GM13976 (cell line): Measurements from ENCODE around the gene SOAT1.
"Not testable (repeated sequence)": the region's sequence is repeated elsewhere in the genome, so short reads cannot be mapped to it uniquely, and the experiment has no call there.

Source experiments
- DNase-seq: peaks from one replicate; pipeline ENCODE4 v3.0.0; 2012; ENCODE audit warnings: low spot score
- in situ Hi-C: fragments of 300-500 bp; cut with MboI; formaldehyde crosslinking; loops from one replicate; pipeline ENCODE4 v1.12.0; 2022; ENCODE audit warnings: low sequenced_read_pairs, mixed read lengths, inconsistent platforms; ENCODE audit not compliant: unreplicated experiment
- TF ChIP-seq, protein P1 (sequence below): IDR thresholded peaks from 2 replicates; pipeline ENCODE4 v1.5.1; 2012; ENCODE audit warnings: borderline replicate concordance, mild to moderate bottlenecking; ENCODE audit not compliant: insufficient read depth; ENCODE audit errors: extremely low read depth, missing control alignments, control extremely low read depth

Gene SOAT1

DNA sequence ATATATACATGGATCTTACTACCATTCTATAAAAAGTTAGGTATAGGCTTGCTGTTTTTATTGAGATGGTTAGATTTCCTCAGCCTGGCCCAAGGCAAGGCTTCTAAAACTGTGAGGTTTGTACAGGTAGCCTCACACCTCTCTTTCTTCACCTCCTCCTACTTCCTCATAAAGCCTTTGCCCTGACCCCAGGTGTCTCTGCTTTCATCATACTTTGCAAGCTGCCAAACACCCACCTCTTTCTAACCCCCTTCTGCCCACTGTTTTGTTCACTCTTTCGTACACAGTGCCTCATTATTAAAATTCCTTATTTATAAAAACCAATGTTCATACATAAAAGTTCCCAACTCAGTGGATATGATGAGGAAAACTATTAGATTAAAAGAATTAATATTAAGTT, 31.4 kb upstream of the SOAT1 start:
- TF ChIP-seq, protein P1, sequence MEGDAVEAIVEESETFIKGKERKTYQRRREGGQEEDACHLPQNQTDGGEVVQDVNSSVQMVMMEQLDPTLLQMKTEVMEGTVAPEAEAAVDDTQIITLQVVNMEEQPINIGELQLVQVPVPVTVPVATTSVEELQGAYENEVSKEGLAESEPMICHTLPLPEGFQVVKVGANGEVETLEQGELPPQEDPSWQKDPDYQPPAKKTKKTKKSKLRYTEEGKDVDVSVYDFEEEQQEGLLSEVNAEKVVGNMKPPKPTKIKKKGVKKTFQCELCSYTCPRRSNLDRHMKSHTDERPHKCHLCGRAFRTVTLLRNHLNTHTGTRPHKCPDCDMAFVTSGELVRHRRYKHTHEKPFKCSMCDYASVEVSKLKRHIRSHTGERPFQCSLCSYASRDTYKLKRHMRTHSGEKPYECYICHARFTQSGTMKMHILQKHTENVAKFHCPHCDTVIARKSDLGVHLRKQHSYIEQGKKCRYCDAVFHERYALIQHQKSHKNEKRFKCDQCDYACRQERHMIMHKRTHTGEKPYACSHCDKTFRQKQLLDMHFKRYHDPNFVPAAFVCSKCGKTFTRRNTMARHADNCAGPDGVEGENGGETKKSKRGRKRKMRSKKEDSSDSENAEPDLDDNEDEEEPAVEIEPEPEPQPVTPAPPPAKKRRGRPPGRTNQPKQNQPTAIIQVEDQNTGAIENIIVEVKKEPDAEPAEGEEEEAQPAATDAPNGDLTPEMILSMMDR, result no peak
- in situ Hi-C loops, result no loop called here
- DNase-seq, result no peak

DNA sequence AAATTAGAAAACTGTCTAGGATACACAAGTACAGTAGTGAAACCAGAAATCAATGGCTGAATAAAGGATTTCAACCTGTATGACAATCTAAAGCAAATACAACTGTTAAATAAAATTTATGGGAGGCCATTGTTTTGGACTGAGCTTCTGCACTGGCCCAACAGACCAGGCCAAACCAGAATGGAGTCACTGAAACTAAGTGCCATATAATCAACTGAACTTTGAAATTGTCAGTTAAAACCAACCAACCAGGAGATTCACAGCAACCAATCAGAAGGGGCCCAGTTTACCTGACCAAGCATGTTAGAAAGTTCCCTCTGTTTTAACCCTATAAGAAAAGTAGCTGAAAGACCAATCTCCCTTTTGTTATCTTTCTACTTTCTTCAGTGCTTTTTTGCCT, 30.5 kb upstream of the SOAT1 start:
- in situ Hi-C loops, result no loop called here

DNA sequence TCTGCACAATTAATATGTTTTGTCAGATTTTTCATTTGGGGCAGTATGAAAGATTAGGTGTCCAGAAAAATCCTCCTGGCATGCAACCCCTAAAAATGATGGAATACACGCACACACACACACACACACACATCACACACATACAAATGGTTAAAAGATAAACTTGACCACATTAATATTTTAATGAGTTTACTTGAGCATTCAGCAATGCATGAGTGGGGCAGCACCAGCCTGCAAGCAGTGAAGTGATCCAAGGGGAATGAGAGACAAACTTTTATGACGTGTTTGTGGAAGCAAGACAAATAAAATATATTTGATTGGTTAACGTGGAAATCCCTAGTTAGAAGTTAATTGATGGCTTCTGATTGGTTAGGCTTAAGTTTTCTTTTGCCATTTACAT, 29.1 kb upstream of the SOAT1 start:
- TF ChIP-seq, protein P1, result no peak
- no peak for DNase-seq
- in situ Hi-C loops, result no loop called here

More for the DNA sequence above, 30.5 kb upstream of the SOAT1 start:
- no peak for DNase-seq
- TF ChIP-seq, protein P1, result no peak

DNA sequence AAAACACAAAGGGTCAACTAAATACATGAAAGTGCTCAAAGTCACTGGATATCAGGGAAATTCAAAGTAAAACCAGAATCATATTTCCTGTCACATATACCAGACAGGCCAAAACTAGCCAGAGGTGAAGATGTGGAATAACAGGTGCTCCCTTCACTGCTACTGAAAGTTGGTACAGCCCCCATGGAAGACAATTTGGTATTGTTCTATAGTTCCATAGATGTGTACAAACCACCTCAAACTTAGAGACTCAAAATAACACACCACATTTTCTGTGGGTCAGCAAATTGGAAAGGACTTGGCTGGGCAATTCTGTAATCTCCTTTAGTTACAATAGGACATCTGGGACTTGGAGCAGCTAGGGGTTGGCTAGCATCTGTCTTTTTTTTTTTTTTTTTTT, 24.5 kb upstream of the SOAT1 start:
- TF ChIP-seq, protein P1, result no peak
- in situ Hi-C loops, result no loop called here
- DNase-seq, result no peak

DNA sequence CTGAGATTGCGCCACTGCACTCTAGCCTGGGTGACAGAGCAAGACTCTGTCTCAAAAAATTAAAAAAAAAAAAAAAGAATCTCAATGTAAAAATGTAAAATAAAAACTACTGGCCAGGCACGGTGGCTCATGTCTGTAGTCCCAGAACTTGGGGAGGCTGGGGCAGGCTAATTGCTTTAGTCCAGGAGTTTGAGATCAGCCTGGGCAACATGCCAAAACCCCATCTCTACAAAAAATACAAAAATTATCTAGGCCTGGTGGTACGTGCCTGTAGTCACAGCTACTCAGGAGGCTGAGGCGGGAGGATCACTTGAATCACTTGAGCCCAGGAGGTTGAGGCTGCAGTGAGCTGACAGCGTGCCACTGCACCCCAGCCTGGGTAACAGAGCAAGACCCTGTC, 19.2 kb upstream of the SOAT1 start:
- DNase-seq, in situ Hi-C loops: not testable (repeated sequence)

DNA sequence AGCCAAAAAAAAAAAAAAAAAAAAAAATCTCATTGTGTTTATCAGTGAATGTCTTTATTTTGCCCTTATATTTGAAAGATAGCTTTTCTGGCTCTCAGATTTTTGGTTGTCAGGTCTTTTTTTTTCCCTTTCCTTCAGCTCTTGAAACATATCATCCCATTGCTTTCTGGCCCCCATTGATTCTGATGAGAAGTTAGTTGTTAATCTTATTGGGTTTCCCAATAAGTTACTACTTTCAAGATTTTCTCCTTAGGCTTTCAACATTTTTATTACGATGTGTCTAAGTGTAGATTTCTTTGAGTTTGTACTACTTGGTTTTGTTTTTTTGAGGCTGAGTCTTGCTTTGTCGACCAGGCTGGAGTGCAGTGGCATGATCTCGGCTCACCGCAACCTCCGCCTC, 14.7 kb upstream of the SOAT1 start:
- in situ Hi-C loops, result no loop called here
- no peak for DNase-seq
- TF ChIP-seq, protein P1, result no peak

DNA sequence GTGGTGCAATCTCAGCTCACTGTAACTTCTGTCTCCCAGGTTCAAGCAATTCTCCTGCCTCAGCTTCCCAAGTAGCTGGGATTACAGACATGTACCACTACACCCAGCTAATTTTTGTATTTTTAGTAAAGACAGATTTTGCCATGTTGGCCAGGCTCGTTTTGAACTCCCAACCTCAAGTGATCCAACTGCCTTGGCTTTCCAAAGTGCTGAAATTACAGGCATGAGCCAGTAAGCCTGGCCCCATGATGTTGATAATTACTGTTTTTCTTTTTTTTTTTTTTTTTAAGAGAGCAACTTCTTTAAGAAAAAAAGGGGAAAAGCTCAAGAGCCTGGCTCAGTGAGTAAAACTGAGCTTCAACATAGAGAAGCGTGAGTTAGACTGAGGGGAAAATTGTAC, 9.6 kb upstream of the SOAT1 start:
- in situ Hi-C loops, result no loop called here
- DNase-seq, result no peak
- TF ChIP-seq, protein P1, result no peak
